Measurements from ENCODE around the gene SPOPL.

DNA sequence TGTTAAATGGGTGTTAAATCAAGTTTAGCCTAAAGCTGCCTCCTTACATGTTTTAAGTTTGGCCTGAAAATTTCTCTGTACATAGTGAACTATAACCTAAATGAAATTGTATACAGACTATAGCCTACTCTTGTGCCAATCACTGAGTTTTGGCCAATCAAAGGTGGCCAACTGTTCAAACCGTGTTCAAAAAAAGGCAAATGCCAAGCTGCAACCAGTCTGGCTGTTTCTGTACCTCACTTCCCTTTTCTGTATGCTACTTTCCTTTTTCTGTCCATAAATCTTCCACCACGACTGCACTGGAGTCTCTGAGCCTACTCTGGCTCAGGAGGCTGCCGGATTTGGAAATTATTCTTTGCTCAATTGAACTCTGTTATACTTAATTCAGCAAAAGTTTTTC lies 121.0 kb downstream of the SPOPL start:
- TF ChIP-seq, protein P1, sequence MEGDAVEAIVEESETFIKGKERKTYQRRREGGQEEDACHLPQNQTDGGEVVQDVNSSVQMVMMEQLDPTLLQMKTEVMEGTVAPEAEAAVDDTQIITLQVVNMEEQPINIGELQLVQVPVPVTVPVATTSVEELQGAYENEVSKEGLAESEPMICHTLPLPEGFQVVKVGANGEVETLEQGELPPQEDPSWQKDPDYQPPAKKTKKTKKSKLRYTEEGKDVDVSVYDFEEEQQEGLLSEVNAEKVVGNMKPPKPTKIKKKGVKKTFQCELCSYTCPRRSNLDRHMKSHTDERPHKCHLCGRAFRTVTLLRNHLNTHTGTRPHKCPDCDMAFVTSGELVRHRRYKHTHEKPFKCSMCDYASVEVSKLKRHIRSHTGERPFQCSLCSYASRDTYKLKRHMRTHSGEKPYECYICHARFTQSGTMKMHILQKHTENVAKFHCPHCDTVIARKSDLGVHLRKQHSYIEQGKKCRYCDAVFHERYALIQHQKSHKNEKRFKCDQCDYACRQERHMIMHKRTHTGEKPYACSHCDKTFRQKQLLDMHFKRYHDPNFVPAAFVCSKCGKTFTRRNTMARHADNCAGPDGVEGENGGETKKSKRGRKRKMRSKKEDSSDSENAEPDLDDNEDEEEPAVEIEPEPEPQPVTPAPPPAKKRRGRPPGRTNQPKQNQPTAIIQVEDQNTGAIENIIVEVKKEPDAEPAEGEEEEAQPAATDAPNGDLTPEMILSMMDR (IDR thresholded peaks at IDR 0.05), result no peak
- TF ChIP-seq POLR2A (IDR thresholded peaks at IDR 0.05), result no peak
